Subcutaneous adipose tissue (tissue), 4 donors: ENCODE data around the gene GRIA4. TPM values are rescaled to one million over a fixed set of nuclear protein-coding genes. Genes with fewer than 3 reads are reported as not detected.

Experiments used
- total RNA-seq, 4 donors: library from RNA; depleted of rRNA; stranded (reverse); fragments of >200 nt; gene quantifications; one replicate each; pipeline ENCODE4 v1.1.0, GENCODE V29; 2016
- TF ChIP-seq, protein P1 (sequence below): fragments of 450-650 bp; IDR thresholded peaks from one replicate; pipeline ENCODE4 v1.5.1; 2016; ENCODE audit warnings: low read depth, mild to moderate bottlenecking, control low read depth, antibody characterized with exemption, moderate library complexity

Gene GRIA4
- total RNA-seq, 4 donors from 2014 or later: not detected

DNA sequence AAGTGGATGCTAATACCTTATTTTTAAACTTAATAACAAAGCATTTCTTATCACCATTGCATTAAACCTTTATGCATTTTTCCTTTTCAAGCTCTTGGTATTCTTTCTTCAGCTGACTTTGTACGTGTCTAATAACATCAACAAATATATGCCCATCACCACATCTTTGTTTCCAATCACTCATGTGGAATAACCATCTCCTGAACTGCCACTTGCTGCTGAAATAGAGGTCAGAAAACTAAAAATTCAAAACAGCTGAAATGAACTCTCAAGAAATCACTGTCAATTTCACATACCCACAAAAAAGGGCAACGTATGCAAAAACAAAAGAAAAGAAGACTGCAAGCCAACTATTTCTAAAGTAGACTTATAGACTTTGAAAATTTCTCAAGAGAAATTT is 404.7 kb downstream of the GRIA4 start:
- TF ChIP-seq, protein P1, sequence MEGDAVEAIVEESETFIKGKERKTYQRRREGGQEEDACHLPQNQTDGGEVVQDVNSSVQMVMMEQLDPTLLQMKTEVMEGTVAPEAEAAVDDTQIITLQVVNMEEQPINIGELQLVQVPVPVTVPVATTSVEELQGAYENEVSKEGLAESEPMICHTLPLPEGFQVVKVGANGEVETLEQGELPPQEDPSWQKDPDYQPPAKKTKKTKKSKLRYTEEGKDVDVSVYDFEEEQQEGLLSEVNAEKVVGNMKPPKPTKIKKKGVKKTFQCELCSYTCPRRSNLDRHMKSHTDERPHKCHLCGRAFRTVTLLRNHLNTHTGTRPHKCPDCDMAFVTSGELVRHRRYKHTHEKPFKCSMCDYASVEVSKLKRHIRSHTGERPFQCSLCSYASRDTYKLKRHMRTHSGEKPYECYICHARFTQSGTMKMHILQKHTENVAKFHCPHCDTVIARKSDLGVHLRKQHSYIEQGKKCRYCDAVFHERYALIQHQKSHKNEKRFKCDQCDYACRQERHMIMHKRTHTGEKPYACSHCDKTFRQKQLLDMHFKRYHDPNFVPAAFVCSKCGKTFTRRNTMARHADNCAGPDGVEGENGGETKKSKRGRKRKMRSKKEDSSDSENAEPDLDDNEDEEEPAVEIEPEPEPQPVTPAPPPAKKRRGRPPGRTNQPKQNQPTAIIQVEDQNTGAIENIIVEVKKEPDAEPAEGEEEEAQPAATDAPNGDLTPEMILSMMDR: no peak

DNA sequence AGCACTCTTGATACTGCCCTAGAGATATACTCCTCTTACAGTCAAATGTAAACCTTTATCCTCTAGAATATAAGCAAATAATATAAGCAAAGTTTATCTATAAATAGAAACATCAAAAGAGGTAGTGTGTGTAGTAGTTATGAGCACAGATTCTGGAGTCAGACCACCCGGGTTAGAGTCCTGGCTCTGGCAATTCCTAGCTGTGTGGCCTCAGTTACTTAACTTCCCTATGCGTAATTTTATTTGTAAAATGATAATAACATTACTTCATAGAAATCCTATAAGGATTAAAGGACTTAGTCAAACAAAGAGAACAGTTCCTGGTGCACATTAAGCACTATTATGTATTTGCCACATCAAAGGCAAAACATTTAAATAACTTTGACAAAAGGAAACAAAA is 405.2 kb downstream of the GRIA4 start:
- TF ChIP-seq, protein P1: no peak

DNA sequence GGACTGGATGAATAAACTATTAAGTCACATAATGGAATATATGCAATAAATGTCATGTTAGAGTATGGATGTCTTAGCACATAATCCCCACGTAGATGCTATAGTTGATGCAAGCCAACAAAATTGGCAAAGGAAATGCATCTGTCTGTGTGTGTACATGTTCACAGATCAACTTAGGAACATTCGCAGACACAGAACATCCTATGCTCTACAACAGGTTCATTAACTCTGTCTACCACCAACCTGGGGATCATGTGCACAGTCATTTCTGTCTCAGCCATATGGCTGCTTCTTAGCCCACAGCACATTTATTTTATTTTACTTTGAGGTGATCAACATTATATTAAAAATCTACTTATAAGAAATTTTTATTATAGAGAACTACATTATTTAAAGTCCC is 407.2 kb downstream of the GRIA4 start:
- TF ChIP-seq, protein P1: no peak

DNA sequence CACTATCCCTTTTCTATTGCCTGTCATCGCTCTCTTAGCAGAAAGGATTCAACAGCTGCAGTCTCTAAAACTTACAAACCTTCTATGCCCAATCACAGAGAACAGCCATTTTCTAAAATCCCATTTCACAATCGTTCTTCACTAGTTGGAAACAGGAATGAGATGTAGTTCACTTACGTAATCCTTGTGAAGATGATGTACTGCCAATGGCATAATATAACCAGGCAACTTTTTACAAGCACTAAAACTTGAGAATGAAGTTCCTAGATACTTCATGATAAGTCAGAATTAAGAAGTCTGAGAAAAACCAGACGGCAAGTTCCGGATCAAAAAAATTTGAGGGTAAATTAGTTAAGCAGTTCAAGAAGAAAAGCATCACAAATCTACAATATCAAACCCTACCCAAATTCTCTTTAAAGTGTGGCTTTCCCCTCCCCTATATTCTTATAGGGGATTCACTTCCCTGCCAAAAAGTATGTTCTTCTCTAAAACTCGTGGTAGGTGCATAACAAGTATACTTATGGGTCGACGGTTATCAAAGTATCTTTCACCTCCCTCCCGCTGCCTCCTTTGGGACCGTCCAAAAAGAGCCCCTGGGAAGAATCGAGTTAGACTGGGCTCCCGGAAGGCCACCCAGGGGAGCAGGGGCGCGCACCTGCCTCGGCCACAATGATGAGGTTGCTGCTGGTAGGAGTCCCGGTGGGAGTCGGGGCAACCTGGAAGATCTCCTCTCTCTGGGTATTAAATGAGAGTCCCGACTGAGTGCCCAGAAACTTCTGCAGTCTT is 411.5 kb downstream of the GRIA4 start:
- TF ChIP-seq, protein P1: no peak

DNA sequence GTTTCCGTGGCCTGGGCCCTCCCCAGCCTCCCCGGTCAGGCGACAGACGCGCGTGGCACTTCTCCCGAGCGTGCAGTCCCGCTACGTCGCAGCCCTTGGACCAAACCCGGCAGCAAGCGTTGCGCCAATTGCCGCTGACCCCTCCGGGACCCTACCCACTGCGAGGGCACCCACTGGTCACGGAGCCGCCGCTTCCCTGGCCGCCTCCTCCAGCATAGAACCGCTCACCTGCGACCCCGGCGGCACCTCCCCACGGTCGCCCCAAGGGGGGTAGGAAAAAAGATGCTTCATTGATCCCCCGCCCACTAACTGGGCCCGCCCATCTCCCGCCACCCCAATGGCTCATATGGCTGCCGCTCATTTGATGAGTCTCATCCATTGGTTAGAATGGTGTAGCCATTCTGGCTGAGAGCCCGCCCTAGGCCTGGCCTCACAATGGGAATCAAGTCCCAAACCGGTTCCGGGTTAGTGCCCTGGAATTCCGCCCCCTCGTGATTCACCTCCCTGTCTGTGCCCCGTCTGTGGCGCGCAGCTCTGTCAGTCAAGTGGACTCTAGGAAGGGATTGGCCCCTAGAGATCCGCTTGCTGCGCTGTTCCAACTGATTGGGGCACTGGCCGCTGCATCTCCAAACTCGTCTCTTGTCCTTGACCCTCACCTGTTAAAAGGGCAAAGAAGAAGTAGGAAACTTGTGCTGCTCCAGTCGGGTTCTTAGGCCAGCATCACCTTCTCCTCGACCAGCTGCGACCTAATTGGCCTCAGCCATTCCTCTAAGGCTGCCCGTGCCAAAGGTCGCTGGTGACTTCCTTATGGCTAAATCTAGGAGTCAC is 412.3 kb downstream of the GRIA4 start, which contains the start of gene MSANTD4:
Gene MSANTD4 (minus strand): TSS at position 274 of the 828 bp plus-strand sequence. CDS start 11,323 bp downstream, outside the sequence.
- TF ChIP-seq, protein P1: no peak

DNA sequence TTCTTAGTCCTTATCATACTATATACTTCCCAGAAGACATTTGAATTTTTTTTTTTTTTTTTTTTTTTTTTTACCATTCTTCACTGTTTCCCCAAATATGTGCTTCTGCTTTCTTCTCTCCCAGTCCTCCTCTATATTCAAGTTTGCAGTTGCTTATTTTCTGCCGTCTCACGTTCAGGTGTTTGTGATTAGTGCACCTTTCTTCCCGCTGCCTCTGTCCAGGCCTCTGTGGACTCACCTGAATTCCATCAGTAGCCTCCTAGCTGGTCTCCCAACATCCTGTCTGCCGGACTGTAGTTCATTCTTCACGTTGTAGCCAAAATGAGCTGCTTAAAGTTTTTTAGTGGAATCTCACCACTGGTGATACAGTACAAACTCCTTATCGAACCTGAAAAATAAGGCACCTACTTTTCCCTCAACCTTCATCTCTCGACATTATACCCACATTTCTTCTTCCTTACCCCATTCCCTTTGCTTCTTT is 413.0 kb downstream of the GRIA4 start:
- TF ChIP-seq, protein P1: no peak

DNA sequence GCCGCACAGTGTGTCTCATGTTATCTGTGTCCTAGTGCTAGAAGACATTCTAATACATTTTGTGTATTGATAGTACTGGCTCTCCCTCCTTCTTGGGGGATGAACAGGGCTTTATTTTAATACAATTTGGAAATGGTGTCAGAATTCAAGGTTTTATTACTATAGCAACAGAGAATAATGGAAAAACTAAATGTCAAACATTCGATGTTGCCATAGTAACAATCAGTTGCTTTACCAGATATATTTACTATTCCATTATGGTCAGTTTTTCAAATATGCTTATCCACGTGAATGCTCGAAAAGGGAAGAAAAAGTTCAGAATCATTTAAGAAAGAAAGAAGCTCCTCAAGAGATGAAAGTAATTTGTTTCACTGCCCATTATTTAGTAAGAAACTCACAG is 420.7 kb downstream of the GRIA4 start:
- TF ChIP-seq, protein P1: no peak
